ENCODE results near the gene NTN1. TPM values are rescaled to one million over a fixed set of nuclear protein-coding genes. Genes with fewer than 3 reads are reported as not detected.

NTN1 gene
- total RNA-seq, 1 experiment from 2014 or later, result 1.2 TPM

DNA sequence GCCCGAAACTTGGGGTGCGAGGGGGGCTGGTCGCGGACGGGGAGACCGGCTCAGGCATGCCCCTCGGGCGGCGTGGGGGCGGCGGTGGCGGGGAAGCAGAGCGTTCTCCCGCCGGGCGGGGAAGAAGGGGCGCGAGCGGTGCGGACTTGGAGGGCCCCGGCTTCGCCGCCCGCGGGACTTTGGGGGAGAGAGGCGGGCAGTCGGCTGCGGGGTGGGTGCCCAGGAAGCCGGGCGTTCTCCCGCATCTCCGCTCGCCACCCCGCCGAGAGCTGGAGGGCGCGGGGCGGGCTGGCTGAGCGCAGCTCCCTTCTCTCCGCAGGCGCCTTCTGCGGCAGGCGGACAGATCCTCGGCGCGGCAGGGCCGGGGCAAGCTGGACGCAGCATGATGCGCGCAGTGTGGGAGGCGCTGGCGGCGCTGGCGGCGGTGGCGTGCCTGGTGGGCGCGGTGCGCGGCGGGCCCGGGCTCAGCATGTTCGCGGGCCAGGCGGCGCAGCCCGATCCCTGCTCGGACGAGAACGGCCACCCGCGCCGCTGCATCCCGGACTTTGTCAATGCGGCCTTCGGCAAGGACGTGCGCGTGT, 772 bp downstream of the NTN1 start:
- Histone ChIP-seq H3K9me3 (ENCODE audit: control insufficient read depth, low read depth, low read length) (no peaks in the 10 kb centered on the region), H2BK20ac (ENCODE audit: low read depth, low read length, poor library complexity, severe bottlenecking) (no peak overlapping the region), H3K14ac (ENCODE audit: insufficient read depth, low read length) (no peak overlapping the region; the same call in 1 of the 2 replicates), H3T11ph (ENCODE audit: low read length) (no peak overlapping the region), H3K56ac (ENCODE audit: insufficient read length, low read depth, low read length) (no peak overlapping the region), H3K79me2 (ENCODE audit: insufficient read depth, low read length) (no peaks in the 10 kb centered on the region), H3K23me2 (ENCODE audit: insufficient read length, low read depth, low read length, poor library complexity, severe bottlenecking) (peaks cover 15% of the 10 kb centered on the region), H4K5ac (ENCODE audit: insufficient read length, low read depth, low read length) (no peak overlapping the region), H2AFZ (ENCODE audit: low read length) (no peak overlapping the region), H2BK12ac (ENCODE audit: insufficient read length, low read depth, low read length) (no peak overlapping the region), H3K9ac (ENCODE audit: extremely low read depth, insufficient read length, low read length) (no peak overlapping the region), H3K4ac (ENCODE audit: low read depth, low read length) (no peak overlapping the region), H4K8ac (replicated peaks; ENCODE audit: insufficient read length, low read depth, low read length) (no peak overlapping the region), H3K27ac (ENCODE audit: insufficient read length, low read depth, low read length) (no peak overlapping the region), H2AK5ac (ENCODE audit: insufficient read length, low read length) (no peak overlapping the region), H2BK120ac (ENCODE audit: low read depth, low read length, poor library complexity, severe bottlenecking) (no peak overlapping the region), H2BK5ac (ENCODE audit: insufficient read length, low read length) (no peak overlapping the region), H4K20me1 (ENCODE audit: control insufficient read depth, insufficient read depth, insufficient read length) (peaks cover 3% of the 10 kb centered on the region), H4K91ac (ENCODE audit: insufficient read length, low read depth, low read length) (no peak overlapping the region), H3K23ac (ENCODE audit: insufficient read length, low read depth, low read length) (no peak overlapping the region), H2BK15ac (ENCODE audit: low read depth, low read length) (no peak overlapping the region), H3K4me2 (ENCODE audit: insufficient read depth, insufficient read length, low read length) (peak overlapping the region; percentile 50), H3K79me1 (ENCODE audit: insufficient read depth, low read depth, low read length, poor library complexity, severe bottlenecking) (no peaks in the 10 kb centered on the region), H3K27me3 (ENCODE audit: insufficient read depth, low read length) (peaks cover 59% of the 10 kb centered on the region), H3K4me1 (ENCODE audit: insufficient read depth, low read length) (peaks cover 6% of the 10 kb centered on the region; the same call in 1 of the 2 replicates), H3K18ac (ENCODE audit: insufficient read length, low read depth, low read length) (no peak overlapping the region)
- Mint-ChIP-seq H3K36me3 (ENCODE audit: insufficient read depth in 1 of 3, low read depth in 3 of 3) (no peaks in the 10 kb centered on the region), H3K9me3 (peaks cover 0 to 13% of the 10 kb centered on the region in 2 experiments; a peak in 1 of 5 replicates), H3K4me1 (peaks cover 28 to 31% of the 10 kb centered on the region in 2 experiments), H3K27ac (no peak overlapping the region), H3K4me3 (peak overlapping the region; percentile 61 to 82), H3K27me3 (ENCODE audit: low read depth) (peaks cover 56% of the 10 kb centered on the region)
- WGBS (ENCODE audit: extremely low coverage, insufficient read length, low lambda C conversion rate), result no CpG with 5 or more reads among the region's 79 CpGs
- no peak for TF ChIP-seq CTCF (conservative IDR thresholded peaks at IDR 0.05)
- peak; percentile 58 for DNase-seq
